K562 (cell line): ENCODE measurements around the gene ERICH6. TPM values are rescaled to one million over a fixed set of nuclear protein-coding genes. Genes with fewer than 3 reads are reported as not detected.

Experiments used
- BDP1 ChIP-seq: IDR thresholded peaks from 3 replicates; pipeline ENCODE4 v1.6.1; 2011; ENCODE audit not compliant: insufficient read length, insufficient read depth
- CCNT2 ChIP-seq: IDR thresholded peaks from 2 replicates; pipeline ENCODE4 v1.6.1; 2011; ENCODE audit warnings: borderline replicate concordance, low read depth, mild to moderate bottlenecking, moderate library complexity, mixed read lengths, low read length; ENCODE audit not compliant: insufficient read length; ENCODE audit errors: extremely low read depth
- CREM ChIP-seq: IDR thresholded peaks from 2 replicates; pipeline ENCODE4 v1.6.1; 2014; ENCODE audit warnings: antibody characterized with exemption, low read depth
- FOSL1 ChIP-seq: fragments of 200-800 bp; sonication (Bioruptor generic); conservative IDR thresholded peaks from 2 replicates; pipeline ENCODE4 v1.6.1; 2016; ENCODE audit warnings: missing genetic modification characterization, missing compliant biosample characterization
- HDAC3 ChIP-seq: fragments of 450-650 bp; IDR thresholded peaks from 2 replicates; pipeline ENCODE4 v1.6.1; 2018; ENCODE audit warnings: borderline replicate concordance, mild to moderate bottlenecking, moderate library complexity; ENCODE audit not compliant: partially characterized antibody
- HIVEP1 ChIP-seq: fragments of 250-450 bp; sonication (Bioruptor Pico); IDR thresholded peaks from 2 replicates; pipeline ENCODE4 v1.4.0; 2020; ENCODE audit warnings: mild to moderate bottlenecking
- HMG20B ChIP-seq: fragments of 250-450 bp; sonication (Bioruptor Pico); IDR thresholded peaks from 2 replicates; pipeline ENCODE4 v1.5.0; 2021; ENCODE audit warnings: mild to moderate bottlenecking
- HSF4 ChIP-seq: fragments of 250-450 bp; sonication (Bioruptor Pico); IDR thresholded peaks from 2 replicates; pipeline ENCODE4 v2.1.2; 2022; ENCODE audit warnings: mild to moderate bottlenecking, moderate library complexity, borderline replicate concordance
- KDM1A ChIP-seq, 2 experiments: fragments of 450-650 bp; IDR thresholded peaks; 2 replicates each; pipeline ENCODE4 v1.6.1; 2016; ENCODE audit warnings: mild to moderate bottlenecking in 2 of 2
- KLF6 ChIP-seq: fragments of 250-450 bp; sonication (Bioruptor Pico); IDR thresholded peaks from 2 replicates; pipeline ENCODE4 v1.4.0; 2020; ENCODE audit warnings: mild to moderate bottlenecking, moderate library complexity, borderline replicate concordance
- MAFG ChIP-seq: fragments of 450-650 bp; conservative IDR thresholded peaks from 2 replicates; pipeline ENCODE4 v1.6.1; 2016; ENCODE audit warnings: missing genetic modification characterization, missing compliant biosample characterization
- MAFK ChIP-seq: IDR thresholded peaks from 2 replicates; pipeline ENCODE4 v1.6.1; 2011; ENCODE audit warnings: low read length, improper control_type of control experiment
- MTA1 ChIP-seq: fragments of 450-650 bp; IDR thresholded peaks from 2 replicates; pipeline ENCODE4 v1.6.1; 2017; ENCODE audit warnings: borderline replicate concordance
- NFE2 ChIP-seq: IDR thresholded peaks from 2 replicates; pipeline ENCODE4 v1.6.1; 2014; ENCODE audit warnings: antibody characterized with exemption, low read depth
- RBM14 ChIP-seq: fragments of 200-400 bp; formaldehyde crosslinking; IDR thresholded peaks from 2 replicates; pipeline ENCODE4 v1.6.1; 2018; ENCODE audit warnings: low read depth, mild to moderate bottlenecking, low read length, moderate library complexity, borderline replicate concordance; ENCODE audit not compliant: insufficient read depth
- TCF3 ChIP-seq: sonication (generic); formaldehyde crosslinking; IDR thresholded peaks from 2 replicates; pipeline ENCODE4 v1.4.0; 2020; ENCODE audit warnings: mild to moderate bottlenecking, missing genetic modification reagents
- ZNF121 ChIP-seq: sonication (generic); formaldehyde crosslinking; conservative IDR thresholded peaks from 2 replicates; pipeline ENCODE4 v1.8.0; 2022; ENCODE audit warnings: missing genetic modification reagents
- polyA plus RNA-seq, 8 experiments: library from polyadenylated mRNA; depleted of rRNA in 4 of 8; stranded (reverse) in 5 of 8; unstranded in 3 of 8; fragments of >200 nt; fragmentation: Nextera tagmentation in 2 of 8; fragmentation: Illumina TruSeq in 1 of 8; extraction: Ambion mirVana in 2 of 8; extraction: Trizol in 1 of 8; gene quantifications; 2 replicates each; pipeline versions ENCODE4 v1.2.1 to v1.2.3, GENCODE V29; 2011 to 2014; ENCODE audit warnings: inconsistent platforms in 1 of 8, missing spikeins in 1 of 8
- total RNA-seq, 7 experiments: library from RNA; depleted of rRNA in 6 of 7; stranded (reverse); fragments of >200 nt in 6 of 7; fragmentation: Illumina TruSeq in 2 of 7; extraction: Trizol in 2 of 7; gene quantifications; 2 replicates each; pipeline versions ENCODE4 v1.2.1 to v1.2.3, GENCODE V29; 2011 to 2021; ENCODE audit warnings: low replicate concordance in 1 of 7
- TF ChIP-seq, protein P1 (sequence below): IDR thresholded peaks from 2 replicates; pipeline ENCODE4 v1.6.1; 2012; ENCODE audit warnings: low read depth, low read length, improper control_type of control experiment, borderline replicate concordance
- TF ChIP-seq, protein P2 (sequence below): sonication (generic); formaldehyde crosslinking; IDR thresholded peaks from 2 replicates; pipeline ENCODE4 v1.9.0; 2022; ENCODE audit warnings: mild to moderate bottlenecking, missing genetic modification reagents
- TF ChIP-seq, protein P3 (sequence below): conservative IDR thresholded peaks from 2 replicates; pipeline ENCODE4 v1.6.1; 2011; ENCODE audit warnings: low read depth, mild to moderate bottlenecking, low read length; ENCODE audit not compliant: control insufficient read depth
- TF ChIP-seq, protein P4 (sequence below), 3 experiments: IDR thresholded peaks in 2 of 3; conservative IDR thresholded peaks in 1 of 3; 2 replicates each; pipeline ENCODE4 v1.5.1; 2011 to 2012; ENCODE audit warnings: low read length in 3 of 3, mild to moderate bottlenecking in 3 of 3, control low read depth in 2 of 3, improper control_type of control experiment in 1 of 3, inconsistent platforms in 1 of 3, low read depth in 1 of 3, mixed read lengths in 1 of 3, moderate library complexity in 1 of 3; ENCODE audit not compliant: insufficient read depth in 2 of 3
- TF ChIP-seq, protein P5 (sequence below): sonication (generic); formaldehyde crosslinking; IDR thresholded peaks from 2 replicates; pipeline ENCODE4 v1.5.0; 2020; ENCODE audit warnings: missing genetic modification reagents

Gene ERICH6
- total and polyA plus RNA-seq, 9 of the 15 experiments (the other 6 are each of a cell fraction or from before 2014, with no cell fraction given) = not detected

DNA sequence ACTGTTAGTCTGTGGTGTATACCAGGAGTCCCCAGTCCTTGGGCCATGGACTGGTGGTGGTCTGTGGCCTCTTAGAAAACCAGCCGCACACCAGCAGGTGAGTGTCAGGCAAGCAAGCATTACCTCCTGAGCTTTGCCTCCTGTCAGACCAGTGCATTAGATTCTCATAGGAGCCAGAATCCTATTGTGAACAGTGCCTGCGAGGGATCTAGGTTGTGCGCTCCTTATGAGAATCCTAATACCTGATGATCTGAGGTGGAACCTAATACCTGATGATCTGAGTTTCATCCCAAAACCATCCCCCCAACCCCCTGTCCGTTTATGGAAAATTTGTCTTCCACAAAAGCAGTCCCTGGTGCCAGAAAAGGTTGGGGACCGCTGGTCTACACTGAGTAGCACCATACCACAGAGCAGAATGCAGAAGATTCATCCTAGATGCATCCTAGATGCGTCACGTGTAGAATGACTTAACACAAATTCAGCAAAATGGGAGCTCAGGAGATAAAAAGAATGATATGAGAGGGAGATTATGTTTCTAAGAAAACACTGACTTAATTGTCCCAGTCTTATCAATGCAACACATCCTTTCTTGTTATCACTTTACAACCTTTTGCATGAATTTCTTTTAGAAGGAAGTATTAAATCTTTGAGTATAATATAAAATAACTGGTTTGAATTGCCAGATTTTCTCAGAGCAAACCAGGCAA, 72.1 kb downstream of the ERICH6 start (continued):
- TF ChIP-seq HDAC3 = peak; percentile 39
- TF ChIP-seq KDM1A (IDR thresholded peaks at IDR 0.05) = peak in 1 of 2 experiments; percentile 61; a peak in 1 of 4 replicates
- TF ChIP-seq RBM14 = no peak
- no peak for TF ChIP-seq BDP1
- no peak for TF ChIP-seq HIVEP1 (CRISPR knock-in tag)
- TF ChIP-seq KLF6 (CRISPR knock-in tag) = no peak
- TF ChIP-seq, protein P1, sequence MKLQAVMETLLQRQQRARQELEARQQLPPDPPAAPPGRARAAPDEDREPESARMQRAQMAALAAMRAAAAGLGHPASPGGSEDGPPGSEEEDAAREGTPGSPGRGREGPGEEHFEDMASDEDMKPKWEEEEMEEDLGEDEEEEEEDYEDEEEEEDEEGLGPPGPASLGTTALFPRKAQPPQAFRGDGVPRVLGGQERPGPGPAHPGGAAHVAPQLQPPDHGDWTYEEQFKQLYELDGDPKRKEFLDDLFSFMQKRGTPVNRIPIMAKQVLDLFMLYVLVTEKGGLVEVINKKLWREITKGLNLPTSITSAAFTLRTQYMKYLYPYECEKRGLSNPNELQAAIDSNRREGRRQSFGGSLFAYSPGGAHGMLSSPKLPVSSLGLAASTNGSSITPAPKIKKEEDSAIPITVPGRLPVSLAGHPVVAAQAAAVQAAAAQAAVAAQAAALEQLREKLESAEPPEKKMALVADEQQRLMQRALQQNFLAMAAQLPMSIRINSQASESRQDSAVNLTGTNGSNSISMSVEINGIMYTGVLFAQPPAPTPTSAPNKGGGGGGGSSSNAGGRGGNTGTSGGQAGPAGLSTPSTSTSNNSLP = no peak
- TF ChIP-seq FOSL1 (tag) = peak; percentile 66
- peak; percentile 33; the same call in 1 of the 2 replicates for TF ChIP-seq CREM
- peak; percentile 91 for TF ChIP-seq NFE2
- no peak for TF ChIP-seq HMG20B (CRISPR knock-in tag)
- peak; percentile 54; the same call in 1 of the 2 replicates for TF ChIP-seq MTA1
- TF ChIP-seq, protein P2, sequence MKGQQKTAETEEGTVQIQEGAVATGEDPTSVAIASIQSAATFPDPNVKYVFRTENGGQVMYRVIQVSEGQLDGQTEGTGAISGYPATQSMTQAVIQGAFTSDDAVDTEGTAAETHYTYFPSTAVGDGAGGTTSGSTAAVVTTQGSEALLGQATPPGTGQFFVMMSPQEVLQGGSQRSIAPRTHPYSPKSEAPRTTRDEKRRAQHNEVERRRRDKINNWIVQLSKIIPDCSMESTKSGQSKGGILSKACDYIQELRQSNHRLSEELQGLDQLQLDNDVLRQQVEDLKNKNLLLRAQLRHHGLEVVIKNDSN = peak; percentile 43; the same call in 1 of the 2 replicates
- TF ChIP-seq, protein P3, sequence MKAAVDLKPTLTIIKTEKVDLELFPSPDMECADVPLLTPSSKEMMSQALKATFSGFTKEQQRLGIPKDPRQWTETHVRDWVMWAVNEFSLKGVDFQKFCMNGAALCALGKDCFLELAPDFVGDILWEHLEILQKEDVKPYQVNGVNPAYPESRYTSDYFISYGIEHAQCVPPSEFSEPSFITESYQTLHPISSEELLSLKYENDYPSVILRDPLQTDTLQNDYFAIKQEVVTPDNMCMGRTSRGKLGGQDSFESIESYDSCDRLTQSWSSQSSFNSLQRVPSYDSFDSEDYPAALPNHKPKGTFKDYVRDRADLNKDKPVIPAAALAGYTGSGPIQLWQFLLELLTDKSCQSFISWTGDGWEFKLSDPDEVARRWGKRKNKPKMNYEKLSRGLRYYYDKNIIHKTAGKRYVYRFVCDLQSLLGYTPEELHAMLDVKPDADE = no peak
- no peak for TF ChIP-seq ZNF121
- TF ChIP-seq, protein P4, sequence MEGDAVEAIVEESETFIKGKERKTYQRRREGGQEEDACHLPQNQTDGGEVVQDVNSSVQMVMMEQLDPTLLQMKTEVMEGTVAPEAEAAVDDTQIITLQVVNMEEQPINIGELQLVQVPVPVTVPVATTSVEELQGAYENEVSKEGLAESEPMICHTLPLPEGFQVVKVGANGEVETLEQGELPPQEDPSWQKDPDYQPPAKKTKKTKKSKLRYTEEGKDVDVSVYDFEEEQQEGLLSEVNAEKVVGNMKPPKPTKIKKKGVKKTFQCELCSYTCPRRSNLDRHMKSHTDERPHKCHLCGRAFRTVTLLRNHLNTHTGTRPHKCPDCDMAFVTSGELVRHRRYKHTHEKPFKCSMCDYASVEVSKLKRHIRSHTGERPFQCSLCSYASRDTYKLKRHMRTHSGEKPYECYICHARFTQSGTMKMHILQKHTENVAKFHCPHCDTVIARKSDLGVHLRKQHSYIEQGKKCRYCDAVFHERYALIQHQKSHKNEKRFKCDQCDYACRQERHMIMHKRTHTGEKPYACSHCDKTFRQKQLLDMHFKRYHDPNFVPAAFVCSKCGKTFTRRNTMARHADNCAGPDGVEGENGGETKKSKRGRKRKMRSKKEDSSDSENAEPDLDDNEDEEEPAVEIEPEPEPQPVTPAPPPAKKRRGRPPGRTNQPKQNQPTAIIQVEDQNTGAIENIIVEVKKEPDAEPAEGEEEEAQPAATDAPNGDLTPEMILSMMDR (IDR thresholded peaks at IDR 0.05 in 2 of 3, conservative IDR thresholded peaks at IDR 0.05 in 1 of 3; ENCODE audit: insufficient read depth in 2 of 3, low read depth in 1 of 3, low read length in 3 of 3) = no peak
- TF ChIP-seq CCNT2 = peak; percentile 68
- TF ChIP-seq MAFG (tag) = peak; percentile 88
- TF ChIP-seq HSF4 (CRISPR knock-in tag) = no peak
- 0 out of 2 replicates have a peak, but pooled peaks have one; percentile 25 for TF ChIP-seq TCF3 (CRISPR knock-in tag)
- peak; percentile 52; the same call in 1 of the 2 replicates for TF ChIP-seq MAFK
- TF ChIP-seq, protein P5, sequence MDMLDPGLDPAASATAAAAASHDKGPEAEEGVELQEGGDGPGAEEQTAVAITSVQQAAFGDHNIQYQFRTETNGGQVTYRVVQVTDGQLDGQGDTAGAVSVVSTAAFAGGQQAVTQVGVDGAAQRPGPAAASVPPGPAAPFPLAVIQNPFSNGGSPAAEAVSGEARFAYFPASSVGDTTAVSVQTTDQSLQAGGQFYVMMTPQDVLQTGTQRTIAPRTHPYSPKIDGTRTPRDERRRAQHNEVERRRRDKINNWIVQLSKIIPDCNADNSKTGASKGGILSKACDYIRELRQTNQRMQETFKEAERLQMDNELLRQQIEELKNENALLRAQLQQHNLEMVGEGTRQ (CRISPR knock-in tag) = peak; percentile 79
